Measurements from ENCODE around the gene RCOR1. TPM values are rescaled to one million over a fixed set of nuclear protein-coding genes. Genes with fewer than 3 reads are reported as not detected.
A peak's percentile ranks its signal among the peaks of the same experiment; 100 is the strongest.
"Not testable (repeated sequence)": the region's sequence is repeated elsewhere in the genome, so short reads cannot be mapped to it uniquely, and the experiment has no call there.

Gene RCOR1
- total RNA-seq = 10 to 100 TPM; 19.5 to 21.3 TPM

DNA sequence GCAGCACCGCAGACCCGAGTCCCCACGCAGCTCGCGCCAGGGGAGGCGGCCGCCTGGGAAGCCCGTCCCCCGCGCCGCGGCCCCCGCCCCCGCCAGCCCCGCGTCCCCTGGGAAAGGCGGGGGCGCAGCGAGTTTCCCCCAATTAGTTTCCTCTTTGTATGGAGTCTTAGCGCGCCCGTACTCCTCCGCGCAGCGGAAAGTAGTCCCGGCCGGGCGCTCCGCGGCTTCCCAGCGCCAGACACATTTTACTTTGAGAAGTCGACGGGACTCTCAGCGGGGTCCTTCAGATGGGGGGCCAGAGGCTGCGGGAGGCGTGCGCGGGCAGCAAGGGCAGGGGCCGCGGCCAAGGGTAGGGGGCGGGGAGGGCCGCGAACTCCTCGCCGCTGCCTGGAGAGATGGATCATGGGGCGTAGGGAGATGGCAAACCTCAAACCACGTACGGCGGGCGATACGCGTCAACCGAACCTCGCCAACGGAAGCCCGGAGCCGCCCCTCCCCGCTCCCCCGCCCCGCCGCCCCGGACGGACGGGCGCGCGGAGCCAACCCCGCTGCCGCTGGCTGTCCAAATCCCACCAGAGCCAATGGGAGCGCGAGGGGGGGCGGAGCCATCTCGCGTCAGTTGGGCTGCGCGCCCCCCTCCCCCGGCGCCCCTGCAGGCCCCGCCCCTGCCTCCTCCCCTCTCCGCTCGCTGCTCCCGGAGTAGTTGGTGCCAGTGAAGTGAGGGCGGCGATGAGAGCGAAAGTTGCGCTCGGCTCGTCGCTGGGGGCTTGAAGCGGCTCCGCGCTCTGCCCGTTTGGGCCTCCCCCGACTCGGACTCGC is at the start of gene RCOR1:
Gene RCOR1 (plus strand): TSS at position 706 of the 819 bp plus-strand sequence. CDS start 238 bp downstream, outside the sequence.
- peak within 1 kb of the TSS; percentile 94 for H3K27ac Mint-ChIP-seq
- H3K36me3 Mint-ChIP-seq (ENCODE audit: insufficient read depth in 2 of 2) = peaks cover 0 to 1% of the 10 kb centered on the region in 2 donors
- peaks cover 32% of the 10 kb centered on the region for H3K4me1 Mint-ChIP-seq (ENCODE audit: low read depth)
- H3K27me3 Mint-ChIP-seq (ENCODE audit: low read depth) = no peaks in the 10 kb centered on the region
- H3K4me3 Mint-ChIP-seq = peak within 1 kb of the TSS; percentile 90 to 92
- no peaks in the 10 kb centered on the region for H3K9me3 Mint-ChIP-seq
- peak; percentile 89 to 90 for ATAC-seq (replicated peaks in 1 of 2)
- DNase-seq = peak; percentile 98

DNA sequence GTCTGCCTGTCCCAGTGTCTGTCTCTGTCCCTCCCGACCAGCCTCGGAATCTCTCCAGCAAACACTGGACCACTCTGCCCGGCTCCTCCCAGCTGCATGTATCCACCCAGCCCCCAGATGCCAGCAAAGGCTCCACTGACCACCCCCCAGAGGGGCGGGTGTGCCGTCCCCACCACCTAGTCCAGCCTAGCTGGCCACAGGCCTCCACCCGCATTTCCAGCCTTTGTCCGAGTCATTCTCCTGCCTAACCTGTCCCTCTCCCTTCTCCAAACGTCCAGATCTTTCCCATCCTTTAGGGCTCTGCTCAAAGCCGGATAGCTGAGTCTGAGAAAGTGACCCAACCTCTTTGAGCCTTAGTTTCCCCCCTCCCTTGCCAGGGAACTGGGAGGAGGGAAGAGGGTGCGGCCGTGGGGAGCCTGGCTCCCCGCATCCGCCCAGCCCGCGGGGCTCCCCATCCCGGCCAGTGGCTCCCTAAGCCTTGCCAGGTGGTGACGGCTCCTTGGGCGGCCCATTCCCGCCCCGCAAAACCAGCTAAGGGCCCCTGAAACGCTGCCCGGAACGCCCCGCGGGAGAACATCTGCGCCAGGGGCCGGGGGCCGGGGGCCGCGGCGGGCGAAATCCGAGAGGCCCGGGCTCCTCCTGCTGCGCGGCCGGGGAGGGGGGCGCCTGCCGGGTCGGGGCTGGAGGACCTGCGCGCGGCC is 48.3 kb upstream of the RCOR1 start:
- peaks cover 48% of the 10 kb centered on the region for H3K27me3 Mint-ChIP-seq (ENCODE audit: low read depth)
- peak overlapping the region; percentile 1 to 51 for H3K4me3 Mint-ChIP-seq
- no peaks in the 10 kb centered on the region for H3K9me3 Mint-ChIP-seq
- no peak overlapping the region for H3K27ac Mint-ChIP-seq
- DNase-seq = no peak
- H3K4me1 Mint-ChIP-seq (ENCODE audit: low read depth) = no peaks in the 10 kb centered on the region
- H3K36me3 Mint-ChIP-seq (ENCODE audit: insufficient read depth in 2 of 2) = no peaks in the 10 kb centered on the region
- ATAC-seq (replicated peaks in 1 of 2) = no peak

GRCh38 chr14:102544747-102545460 is 47.5 kb upstream of the RCOR1 start:
- Mint-ChIP-seq H3K27ac (no peak overlapping the region), H3K9me3 (no peaks in the 10 kb centered on the region), H3K4me3 (peak overlapping the region; percentile 49 to 69), H3K4me1 (ENCODE audit: low read depth) (no peaks in the 10 kb centered on the region), H3K36me3 (ENCODE audit: insufficient read depth in 2 of 2) (no peaks in the 10 kb centered on the region), H3K27me3 (ENCODE audit: low read depth) (peaks cover 48% of the 10 kb centered on the region)
- ATAC-seq (replicated peaks in 1 of 2) = peak; percentile 72 to 75
- DNase-seq = peak; percentile 37 to 40

GRCh38 chr14:102545461-102546265 is 46.8 kb upstream of the RCOR1 start:
- DNase-seq = no peak
- no peak for ATAC-seq (replicated peaks in 1 of 2)
- no peak overlapping the region for H3K27ac Mint-ChIP-seq
- H3K27me3 Mint-ChIP-seq (ENCODE audit: low read depth) = peaks cover 48% of the 10 kb centered on the region
- H3K9me3 Mint-ChIP-seq = no peaks in the 10 kb centered on the region
- H3K4me1 Mint-ChIP-seq (ENCODE audit: low read depth) = no peaks in the 10 kb centered on the region
- H3K36me3 Mint-ChIP-seq (ENCODE audit: insufficient read depth in 2 of 2) = no peaks in the 10 kb centered on the region
- H3K4me3 Mint-ChIP-seq = peak overlapping the region; percentile 49 to 69

DNA sequence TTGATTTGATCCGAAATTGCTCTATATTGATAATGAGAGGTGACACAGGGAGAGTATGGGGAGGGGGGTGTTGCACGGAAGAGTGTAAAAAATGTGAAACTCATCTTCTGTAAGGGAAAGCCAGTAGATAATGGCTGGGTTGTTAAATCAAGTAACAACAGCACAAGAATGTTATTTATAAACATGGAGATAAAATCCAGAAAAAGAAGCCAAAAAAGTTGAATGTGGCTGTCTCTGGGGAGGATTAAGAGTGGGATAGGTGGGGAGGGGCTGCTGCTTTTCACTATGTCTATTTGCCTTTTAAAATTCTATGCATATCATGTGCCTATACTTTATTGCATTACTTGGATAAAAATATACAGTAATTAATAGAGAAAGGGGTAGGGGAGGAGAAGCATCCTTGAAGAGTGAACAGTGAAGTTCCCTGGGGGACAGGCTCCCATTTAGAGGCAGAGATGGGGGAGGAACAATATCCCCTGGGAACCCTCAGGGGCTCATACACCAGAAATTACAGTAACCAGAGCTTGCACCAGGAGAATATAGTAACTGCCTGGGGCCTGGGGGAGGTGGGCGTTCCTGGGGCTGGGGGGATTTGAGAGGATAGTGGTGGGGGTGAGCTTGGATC is 43.7 kb upstream of the RCOR1 start:
- Mint-ChIP-seq H3K4me3 (no peak overlapping the region), H3K27ac (no peak overlapping the region), H3K9me3 (no peaks in the 10 kb centered on the region), H3K36me3 (ENCODE audit: insufficient read depth in 2 of 2) (no peaks in the 10 kb centered on the region), H3K4me1 (ENCODE audit: low read depth) (no peaks in the 10 kb centered on the region), H3K27me3 (ENCODE audit: low read depth) (peaks cover 43% of the 10 kb centered on the region)
- DNase-seq (no peak), ATAC-seq (replicated peaks in 1 of 2) (no peak)

- H3K9me3 Mint-ChIP-seq; H3K4me1 Mint-ChIP-seq (ENCODE audit: low read depth); DNase-seq; ATAC-seq (replicated peaks in 1 of 2); H3K4me3 Mint-ChIP-seq; H3K36me3 Mint-ChIP-seq (ENCODE audit: insufficient read depth in 2 of 2); H3K27ac Mint-ChIP-seq: not testable (repeated sequence)
- peaks cover 26% of the 10 kb centered on the region for H3K27me3 Mint-ChIP-seq (ENCODE audit: low read depth)
Measured at GRCh38 chr14:102550927-102551401, 41.5 kb upstream of the RCOR1 start.

DNA sequence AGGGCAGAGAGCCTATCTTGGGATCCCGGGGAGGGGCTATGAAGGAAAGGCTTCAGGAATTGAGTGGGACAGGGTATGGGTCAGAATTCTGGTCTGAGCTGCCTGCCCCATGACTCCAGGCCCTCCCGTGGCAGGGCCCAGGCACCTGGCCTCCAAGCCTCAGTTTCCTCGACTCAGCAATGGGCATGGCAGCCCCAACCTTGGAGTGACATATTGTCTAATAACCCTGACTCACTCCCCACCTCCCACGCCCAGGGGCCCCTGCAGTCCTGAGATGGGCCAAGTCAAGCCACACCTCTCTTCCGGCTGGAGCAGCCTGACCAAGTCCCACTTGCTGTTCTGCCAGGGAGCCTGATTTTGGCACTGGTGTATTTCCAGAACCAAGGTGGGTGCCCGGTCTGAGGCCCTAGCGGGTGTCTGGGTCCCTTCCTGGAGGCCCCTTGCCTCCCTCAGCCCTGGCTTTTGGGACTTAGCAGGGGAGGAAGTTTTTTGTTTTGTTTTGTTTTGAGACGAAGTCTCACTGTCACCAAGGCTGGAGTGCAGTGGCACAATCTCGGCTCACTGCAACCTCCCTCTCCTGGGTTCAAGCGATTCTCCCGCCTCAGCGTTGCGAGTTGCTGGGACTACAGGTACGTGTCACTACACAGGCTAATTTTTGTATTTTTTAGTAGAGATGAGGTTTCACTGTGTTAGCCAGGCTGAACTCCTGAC is 40.3 kb upstream of the RCOR1 start:
- ATAC-seq (replicated peaks in 1 of 2) = peak in 1 of 2 donors; percentile 61
- Mint-ChIP-seq H3K36me3 (ENCODE audit: insufficient read depth in 2 of 2) (no peaks in the 10 kb centered on the region), H3K9me3 (no peaks in the 10 kb centered on the region), H3K4me3 (peak overlapping the region in 1 of 2 donors; percentile 16), H3K27me3 (ENCODE audit: low read depth) (peaks cover 15% of the 10 kb centered on the region), H3K27ac (no peak overlapping the region), H3K4me1 (ENCODE audit: low read depth) (no peaks in the 10 kb centered on the region)
- DNase-seq = peak; percentile 19 to 58

- peak overlapping the region; percentile 33 for H3K27ac Mint-ChIP-seq
Measured at GRCh38 chr14:102554821-102555819, 37.3 kb upstream of the RCOR1 start.

GRCh38 chr14:102556098-102556677 is 36.3 kb upstream of the RCOR1 start:
- ATAC-seq (replicated peaks in 1 of 2) = no peak
- Mint-ChIP-seq H3K27ac (no peak overlapping the region), H3K4me1 (ENCODE audit: low read depth) (no peaks in the 10 kb centered on the region), H3K36me3 (ENCODE audit: insufficient read depth in 2 of 2) (no peaks in the 10 kb centered on the region), H3K4me3 (peak overlapping the region in 1 of 2 donors; percentile 73), H3K9me3 (no peaks in the 10 kb centered on the region), H3K27me3 (ENCODE audit: low read depth) (no peaks in the 10 kb centered on the region)
- no peak for DNase-seq

More at GRCh38 chr14:102554821-102555819, 37.3 kb upstream of the RCOR1 start:
- DNase-seq (peak; percentile 69 to 70), ATAC-seq (replicated peaks in 1 of 2) (peak; percentile 84 to 86)
- Mint-ChIP-seq H3K4me3 (peak overlapping the region; percentile 70 to 73), H3K4me1 (ENCODE audit: low read depth) (no peaks in the 10 kb centered on the region), H3K27me3 (ENCODE audit: low read depth) (no peaks in the 10 kb centered on the region), H3K36me3 (ENCODE audit: insufficient read depth in 2 of 2) (no peaks in the 10 kb centered on the region), H3K9me3 (no peaks in the 10 kb centered on the region)

DNA sequence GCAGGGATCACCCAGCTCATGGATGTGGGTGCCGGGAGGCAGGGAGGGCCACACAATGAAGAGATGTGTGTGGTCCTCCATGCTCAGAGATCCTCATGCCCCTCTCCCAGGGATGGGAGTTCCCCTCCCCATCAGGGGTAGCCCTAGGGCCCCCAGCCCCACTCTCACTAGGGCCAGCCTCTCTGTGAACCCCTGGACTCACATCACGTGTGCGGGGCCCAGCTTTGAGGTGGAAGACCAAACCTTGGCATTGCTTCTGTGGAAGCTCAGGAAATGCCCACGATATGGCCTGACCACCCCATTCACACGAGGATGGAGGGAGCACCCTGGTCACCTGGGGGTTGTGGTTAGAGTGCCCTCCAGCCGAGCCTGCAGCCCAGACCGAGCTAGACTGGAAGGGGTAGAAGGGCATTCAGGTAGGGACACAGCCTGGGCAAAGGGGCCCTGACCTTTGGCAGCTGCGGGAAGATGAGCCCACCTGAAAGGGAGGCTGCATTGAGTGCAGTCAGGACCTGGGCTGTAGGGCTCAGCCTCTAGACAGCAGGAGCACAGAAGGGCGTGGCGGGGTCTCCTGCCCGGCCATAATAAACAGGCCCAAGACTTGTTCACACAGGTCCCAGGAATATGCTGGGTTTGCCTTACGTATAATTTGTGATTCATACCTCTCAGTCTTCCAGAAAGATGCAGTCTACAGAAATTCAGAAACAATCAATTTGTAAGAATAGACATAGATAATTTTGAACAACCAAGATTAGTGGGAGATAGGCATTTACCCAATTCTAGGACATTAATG is 34.8 kb upstream of the RCOR1 start:
- Mint-ChIP-seq H3K27ac (no peak overlapping the region), H3K27me3 (ENCODE audit: low read depth) (no peaks in the 10 kb centered on the region)

More for the DNA sequence above, 34.8 kb upstream of the RCOR1 start:
- H3K4me3 Mint-ChIP-seq = no peak overlapping the region
- DNase-seq = no peak
- H3K9me3 Mint-ChIP-seq = no peaks in the 10 kb centered on the region
- no peak for ATAC-seq (replicated peaks in 1 of 2)
- no peaks in the 10 kb centered on the region for H3K36me3 Mint-ChIP-seq (ENCODE audit: insufficient read depth in 2 of 2)
- H3K4me1 Mint-ChIP-seq (ENCODE audit: low read depth) = no peaks in the 10 kb centered on the region

All from activated T-cell treated with anti-CD3 and anti-CD28 coated beads, Interleukin-2, amount 50 U/mL, for 72 hours (primary cell).